PC-9 (cell line): ENCODE data around the gene ABLIM2.

Source experiments
- CTCF ChIP-seq: fragments of 200-600 bp; sonication (generic); conservative IDR thresholded peaks from 2 replicates; pipeline ENCODE4 v1.6.1; 2017; ENCODE audit warnings: mixed run types, antibody characterized with exemption, mild to moderate bottlenecking, moderate library complexity
- EZH2 ChIP-seq: fragments of 200-600 bp; sonication (generic); IDR thresholded peaks from 2 replicates; pipeline ENCODE4 v1.8.0; 2017; ENCODE audit warnings: antibody characterized with exemption, low read depth

- TF ChIP-seq CTCF (no peak), EZH2 (no peak)
Measured at GRCh38 chr4:8171984-8172924, 13.6 kb upstream of the ABLIM2 start.
